Anterior cingulate cortex (tissue), 58 donors: Measurements from ENCODE around the gene GPC2.
"Not testable (repeated sequence)": the region's sequence is repeated elsewhere in the genome, so short reads cannot be mapped to it uniquely, and the experiment has no call there.

Experiments used
- DNase-seq, 58 donors: peaks; one replicate each; lab custom pipeline; 2025; lab: John Stamatoyannopoulos, UW

The GPC2 gene

DNA sequence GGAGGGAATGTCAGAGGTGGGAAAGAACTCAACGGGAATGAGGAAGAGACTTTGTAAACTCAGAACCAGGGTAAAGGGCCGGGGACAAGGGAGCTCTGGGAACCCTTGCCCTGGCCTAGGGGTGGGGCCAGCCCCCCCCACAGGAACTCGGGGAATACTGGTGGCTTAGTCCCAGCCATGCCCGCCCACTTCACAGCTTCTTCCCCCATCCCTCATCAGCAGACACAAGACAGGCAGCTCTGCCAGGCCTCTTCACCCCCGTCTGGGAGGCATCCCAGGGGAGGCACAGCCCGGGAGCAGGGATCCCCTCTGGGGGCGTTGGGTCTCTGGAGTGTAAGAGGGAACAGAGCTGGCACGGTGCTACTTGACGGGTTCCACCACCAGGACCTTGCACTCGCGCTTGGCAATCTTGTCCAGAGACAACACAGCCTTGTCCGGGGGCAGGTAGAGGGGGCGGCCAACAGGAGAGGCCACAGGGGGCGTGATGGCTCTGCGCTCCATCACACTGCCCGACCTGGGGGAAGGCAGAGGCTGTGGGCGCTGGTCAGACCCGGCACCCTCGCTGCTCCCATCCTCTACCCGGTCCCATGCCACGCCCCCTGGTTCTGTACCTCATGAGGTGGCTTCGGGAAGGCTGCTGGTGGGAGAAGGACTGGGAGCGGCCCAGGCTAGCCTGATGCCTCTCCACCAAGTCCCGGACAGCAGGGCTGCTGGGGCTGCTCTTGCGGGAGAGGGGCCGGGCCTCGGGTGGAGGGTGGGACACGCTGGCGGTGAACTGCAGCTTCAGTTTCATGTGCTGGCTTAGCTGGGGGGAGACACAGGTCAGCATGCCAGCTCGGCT, 22.3 kb downstream of the GPC2 start:
- no peak for DNase-seq

DNA sequence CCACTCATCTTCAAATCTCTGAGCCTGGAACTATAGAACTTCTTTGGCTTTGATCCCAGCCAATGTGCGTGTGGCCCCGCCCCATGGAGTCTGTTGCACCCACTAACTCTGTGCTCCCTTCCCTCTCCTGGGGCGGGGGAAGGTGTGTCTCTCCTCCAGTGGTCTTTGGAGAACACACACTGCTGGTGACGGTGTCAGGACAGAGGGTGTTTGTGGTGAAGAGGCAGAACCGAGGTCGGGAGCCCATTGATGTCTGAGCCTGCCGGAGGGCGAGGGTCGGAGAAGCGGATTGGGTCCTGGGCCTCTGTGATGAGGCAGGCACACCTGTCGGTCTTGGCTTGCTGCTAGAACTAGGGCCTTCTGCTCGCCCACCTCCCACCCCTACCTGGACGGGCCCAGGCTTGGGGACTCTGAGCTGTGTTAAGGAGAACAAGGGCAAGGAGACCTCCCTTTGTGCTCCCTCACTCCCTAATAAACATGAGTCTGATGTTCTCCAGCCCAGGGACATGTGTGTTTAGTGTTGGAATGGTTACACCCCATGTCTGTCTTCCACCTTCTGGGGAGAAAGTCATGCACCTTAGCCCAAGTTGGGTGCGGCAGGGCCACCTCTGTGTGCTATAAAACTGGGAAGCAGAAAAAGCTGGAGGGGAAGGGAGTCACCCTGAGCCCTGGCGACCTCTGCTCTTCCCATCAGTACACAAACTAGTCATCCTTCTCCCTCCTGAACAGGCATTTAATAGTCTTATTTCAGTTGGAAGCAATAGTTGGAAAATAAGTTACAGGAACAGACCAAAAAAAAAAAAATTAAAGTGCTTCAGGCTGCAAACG, 23.3 kb downstream of the GPC2 start:
- DNase-seq: no peak

DNA sequence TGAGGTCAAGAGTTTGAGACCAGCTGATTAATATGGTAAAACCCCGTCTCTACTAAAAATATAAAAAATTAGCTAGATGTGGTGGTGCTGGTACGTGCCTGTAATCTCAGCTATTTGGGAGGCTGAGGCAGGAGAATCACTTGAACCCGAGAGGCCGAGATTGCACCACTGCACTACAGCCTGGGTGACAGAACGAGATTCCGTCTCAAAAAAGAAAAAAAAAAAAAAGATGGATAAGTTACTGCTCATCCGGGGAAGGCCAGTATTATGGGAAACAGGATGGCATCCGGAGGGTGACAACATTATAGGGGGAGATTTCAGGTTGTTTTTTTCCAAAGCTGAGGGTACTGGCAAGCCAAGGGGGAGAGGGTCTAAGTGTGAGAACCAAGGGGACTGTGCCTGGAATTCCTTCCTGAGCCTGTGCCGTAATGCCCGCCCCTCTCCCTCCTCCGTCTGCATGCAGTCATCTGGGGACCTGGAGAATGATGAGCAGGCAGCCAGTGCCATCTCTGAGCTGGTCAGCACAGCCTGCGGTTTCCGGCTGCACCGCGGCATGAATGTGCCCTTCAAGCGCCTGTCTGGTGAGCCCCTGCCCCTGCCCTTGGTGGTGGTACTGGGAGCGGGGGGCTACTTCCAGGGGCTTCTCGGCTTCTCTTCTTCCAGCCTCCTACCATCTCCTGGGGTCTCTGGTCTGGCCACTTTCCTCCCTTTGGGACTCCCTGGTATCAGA, 24.1 kb downstream of the GPC2 start:
- DNase-seq: no peak

DNA sequence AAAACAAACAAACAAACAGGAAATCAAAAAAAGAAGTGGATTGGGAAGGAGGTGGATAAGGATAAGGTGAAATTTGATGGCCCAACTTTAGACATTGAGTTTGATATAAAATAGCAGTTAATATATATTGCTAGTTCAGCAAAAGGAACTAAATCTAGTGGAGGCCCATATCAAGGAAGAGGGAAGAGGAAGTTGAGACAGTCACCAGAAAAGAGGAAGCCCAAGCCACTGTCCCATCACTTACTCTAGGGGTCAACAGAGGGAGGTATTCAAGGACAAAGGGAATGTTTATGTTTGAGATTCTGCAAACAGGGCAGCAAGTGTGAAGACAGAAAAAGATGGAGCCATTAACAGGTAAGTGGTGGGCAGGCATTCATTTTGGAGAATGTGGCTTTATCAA, 24.8 kb downstream of the GPC2 start:
- DNase-seq: no peak

DNA sequence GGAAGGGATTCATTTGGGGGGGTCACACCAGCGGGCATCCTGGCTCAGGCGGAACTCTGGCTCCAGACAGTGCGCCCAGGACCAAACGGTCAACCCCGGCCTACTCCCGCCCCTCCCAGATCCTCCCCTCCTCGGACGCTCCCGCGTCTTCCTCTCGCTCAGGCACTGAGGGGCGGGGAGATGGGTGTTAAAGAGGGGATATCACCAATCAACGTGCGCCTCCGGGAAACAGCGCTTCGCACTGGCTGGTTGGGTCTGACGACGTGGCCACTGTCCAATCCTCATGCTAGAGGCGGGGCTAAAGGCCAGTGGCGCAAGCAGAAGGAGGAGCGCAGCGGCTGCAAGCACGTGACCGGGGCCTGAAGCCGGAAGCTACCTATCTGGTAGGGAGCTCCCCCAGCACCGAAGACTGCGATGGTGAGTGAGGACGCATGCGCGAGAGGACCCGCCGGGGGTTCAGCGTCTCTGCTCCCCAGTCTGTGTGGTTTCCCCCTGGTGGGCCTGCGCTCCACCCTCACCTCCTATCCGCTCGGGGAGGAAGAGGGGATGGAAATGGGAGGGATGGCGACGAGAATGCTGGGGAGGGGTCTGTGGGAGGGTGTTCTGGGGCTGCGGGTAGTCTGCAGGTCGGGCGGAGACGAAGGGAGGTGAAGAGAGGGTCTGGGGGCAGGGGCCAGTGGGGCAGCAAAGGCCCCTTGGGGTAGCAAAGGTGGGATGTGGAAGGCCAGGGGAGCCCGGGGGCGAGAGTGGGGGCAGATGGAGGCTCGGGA, 28.4 kb downstream of the GPC2 start, which contains the start of gene LAMTOR4:
Gene LAMTOR4 (plus strand): TSS at position 360 of the 770 bp plus-strand sequence. CDS start 55 bp downstream, at position 415.
- DNase-seq: peak; percentile 89 to 100 (median 99)

DNA sequence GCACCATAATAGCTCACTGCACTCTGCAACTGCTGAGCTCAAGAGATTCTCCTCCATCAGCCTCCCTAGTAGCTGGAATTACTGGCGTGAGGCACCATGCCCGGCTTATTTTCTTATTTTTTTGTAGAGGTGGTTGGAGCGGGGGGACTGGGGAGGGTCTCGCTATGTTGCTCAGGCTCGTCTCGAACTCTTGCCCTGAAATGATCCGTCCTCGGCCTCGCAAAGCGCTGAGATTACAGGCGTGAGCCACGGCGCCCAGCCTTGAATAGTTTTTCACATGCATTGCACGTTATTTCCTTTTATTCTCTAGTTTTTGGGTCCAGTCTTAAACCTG, 29.0 kb downstream of the GPC2 start:
- no peak for DNase-seq

DNA sequence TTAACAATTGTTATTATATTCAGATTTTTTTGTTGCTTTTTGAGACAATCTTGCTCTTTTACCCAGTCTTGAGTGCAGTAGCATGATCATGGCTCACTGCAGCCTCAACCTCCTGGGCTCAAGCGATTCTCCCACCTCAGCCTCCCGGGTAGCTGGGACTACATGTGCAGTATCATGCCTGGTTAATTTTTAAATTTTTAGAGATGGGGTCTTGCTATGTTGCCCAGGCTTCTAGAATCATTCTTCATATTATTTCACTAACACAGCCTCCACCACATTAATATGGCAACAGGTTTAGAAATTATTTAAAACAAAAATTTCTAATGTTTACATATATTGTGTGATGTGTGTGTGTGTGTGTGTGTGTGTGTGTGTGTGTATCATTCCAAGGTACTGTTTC, 29.9 kb downstream of the GPC2 start:
- DNase-seq: no peak

DNA sequence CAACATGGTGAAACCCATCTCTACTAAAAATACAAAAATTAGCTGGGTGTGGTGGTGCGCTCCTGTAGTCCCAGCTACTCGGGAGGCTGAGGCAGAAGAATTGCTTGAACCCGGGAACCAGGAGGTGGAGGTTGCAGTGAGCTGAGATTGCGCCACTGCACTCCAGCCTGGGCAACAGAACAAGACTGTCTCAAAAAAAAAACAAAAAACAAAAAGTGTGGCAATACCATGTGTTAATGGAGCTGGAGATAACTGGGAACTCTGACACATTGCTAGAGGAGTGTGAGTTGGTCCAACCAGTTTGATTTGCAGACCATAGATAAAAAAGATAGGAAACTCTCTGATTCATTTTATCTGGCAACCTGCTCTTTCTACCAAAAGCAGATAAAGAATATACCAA, 30.8 kb downstream of the GPC2 start:
- DNase-seq: not testable (repeated sequence)

DNA sequence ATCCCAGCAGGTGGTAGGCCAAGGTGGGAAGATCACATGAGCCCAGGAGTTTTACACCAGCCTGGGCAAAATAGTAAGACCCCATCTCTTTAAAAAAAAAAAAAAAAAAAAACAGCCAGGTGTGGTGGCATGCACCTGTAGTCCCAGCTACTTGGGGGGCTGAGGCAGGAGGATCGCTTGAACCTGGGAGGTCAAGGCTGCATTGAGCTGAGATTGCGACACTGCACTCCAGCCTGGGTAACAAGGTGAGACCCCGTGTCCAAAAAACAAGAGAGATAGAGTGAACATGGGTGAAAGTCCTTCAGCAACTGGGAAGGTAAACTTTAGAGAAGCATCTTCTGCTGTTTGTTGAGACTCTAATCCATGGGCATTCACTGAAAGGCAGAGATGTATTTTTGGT, 34.7 kb downstream of the GPC2 start:
- no peak for DNase-seq

DNA sequence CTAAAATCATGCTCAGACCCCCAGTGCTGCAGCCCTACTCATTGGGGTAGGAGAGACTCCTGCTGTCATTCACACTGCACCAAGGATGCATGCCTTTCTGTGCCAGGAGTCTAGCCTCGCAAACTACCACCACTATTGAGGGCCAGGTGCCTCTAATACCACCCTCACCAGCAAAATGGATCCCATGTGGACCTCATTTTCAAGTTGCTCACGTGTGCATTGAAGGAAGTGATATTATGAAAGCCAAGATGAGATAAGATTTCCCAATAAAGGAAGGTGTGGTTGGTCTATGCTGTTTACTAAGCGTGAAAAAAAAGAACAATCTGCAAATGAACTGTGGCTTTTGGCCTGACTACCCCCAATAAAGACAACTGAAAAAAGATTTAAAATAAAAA, 35.6 kb downstream of the GPC2 start:
- DNase-seq: no peak

DNA sequence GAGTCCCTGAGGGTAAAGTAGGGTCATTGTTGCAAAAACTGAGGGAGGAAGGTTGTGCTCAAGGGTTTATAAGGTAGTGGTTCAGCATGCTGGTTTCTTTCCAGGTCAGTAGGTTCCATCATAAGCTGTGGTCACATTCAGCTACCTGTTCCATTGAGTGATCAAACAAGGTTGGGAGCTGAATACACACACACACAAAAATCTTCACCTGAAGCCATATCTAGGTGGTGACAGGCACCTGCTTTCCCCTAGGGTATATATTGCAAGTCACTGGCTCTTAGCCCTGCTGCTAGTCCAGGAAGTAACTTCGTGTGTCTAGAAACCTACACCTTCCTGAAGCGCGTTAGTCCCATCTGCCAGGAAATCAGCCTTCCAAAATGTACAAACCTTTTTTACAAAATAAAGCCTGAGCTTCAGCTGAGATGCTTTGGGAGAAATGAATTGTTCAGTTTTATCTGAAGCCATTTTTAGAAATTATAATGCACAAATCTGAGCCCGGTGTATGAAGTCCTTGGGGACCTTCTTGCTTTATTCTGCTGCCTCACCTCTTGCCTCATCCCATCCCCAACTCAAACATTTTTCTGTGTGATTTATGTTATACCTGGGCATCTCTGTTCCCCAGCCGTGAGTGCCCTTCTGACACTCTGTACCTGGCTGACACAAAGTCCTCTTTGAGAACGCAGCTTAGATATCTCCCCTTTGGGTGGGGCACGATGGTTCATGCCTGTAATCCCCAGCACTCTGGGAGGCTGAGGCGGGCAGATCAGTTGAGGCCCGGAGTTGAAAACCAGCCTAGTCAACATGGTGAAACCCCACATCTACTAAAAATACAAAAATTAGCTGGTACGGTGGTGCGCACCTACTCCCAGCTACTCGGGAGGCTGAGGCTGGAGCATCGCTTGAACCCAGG, 39.1 kb downstream of the GPC2 start:
- no peak for DNase-seq

DNA sequence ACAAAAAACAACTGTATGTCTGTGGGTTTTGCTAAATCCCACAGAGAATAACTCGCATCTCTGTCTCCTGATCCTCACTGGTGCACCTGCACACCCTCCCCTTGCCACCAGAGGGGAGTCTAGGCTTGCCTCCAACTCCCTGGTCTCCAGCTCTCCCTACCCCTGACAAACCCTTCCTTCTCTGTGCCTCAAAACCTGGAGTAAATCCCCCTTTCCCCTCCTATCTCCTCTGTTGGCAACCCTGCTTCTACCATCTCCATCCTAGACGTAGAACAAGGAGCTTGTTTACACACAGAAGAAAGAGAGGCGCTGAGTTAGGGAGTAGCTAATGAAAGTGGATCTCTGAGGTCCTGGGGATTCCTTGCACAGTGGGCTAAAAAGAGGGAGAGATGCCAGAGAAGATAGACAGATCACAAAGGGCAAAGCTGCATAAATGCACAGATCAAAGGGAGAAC, 44.5 kb downstream of the GPC2 start:
- DNase-seq: peak in 31 of 58 donors; percentile 7 to 58 (median 23)

DNA sequence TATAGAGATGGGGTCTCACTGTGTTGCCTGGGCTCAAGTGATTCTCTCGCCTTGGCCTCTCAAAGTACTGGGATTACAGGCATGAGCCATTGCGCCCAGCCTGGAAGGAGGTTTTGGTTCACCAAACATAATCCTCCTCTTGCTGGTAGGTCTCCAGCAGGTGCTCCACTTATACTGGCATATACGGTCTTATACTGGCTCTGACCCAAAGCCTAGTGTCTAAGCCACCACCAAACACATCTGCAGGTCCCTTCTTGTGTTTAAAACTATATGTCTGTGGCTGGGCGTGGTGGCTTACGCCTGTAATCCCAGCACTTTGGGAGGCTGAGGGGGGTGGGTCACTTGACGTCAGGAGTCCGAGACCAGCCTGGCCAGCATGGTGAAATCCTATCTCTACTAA, 45.1 kb downstream of the GPC2 start:
- no peak for DNase-seq

DNA sequence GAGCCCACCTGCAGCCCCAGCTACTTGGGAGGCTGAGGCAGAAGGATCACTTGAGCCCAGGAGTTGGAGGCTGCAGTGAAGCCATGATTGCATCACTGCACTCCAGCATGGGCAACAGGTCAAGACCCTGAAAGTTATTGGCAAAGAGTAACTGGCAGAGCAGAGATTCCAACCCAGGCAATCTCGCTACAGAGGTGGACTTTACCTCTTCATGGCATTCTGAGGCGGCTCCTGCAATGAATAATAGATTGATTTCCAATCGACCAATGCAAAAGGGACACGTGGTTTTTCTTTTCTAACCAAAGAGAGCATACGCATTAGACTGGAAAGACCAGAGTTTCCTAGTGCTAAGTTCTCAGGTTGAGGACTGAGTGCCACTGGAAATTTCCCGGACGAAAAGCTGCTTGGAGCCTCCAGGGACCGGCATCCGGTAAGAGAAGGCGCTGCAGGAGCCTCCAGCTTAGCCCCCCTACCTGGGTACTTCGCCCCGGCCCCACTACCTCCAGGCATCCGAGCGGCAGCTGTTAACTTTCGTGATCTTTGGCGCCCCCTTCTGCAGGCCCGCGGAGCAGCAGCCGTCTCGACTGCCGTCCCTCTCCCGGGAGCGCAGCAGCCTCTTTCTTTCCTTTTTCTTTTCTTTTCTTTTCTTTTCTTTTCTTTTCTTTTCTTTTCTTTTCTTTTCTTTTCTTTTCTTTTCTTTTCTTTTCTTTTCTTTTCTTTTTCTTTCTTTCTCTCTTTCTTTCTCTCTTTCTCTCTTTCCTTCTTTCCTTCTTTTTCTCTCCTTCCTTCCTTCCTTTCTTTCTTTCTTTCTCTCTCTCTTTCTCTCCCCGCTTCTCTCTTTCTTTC, 46.4 kb downstream of the GPC2 start:
- peak in 53 of 58 donors; percentile 6 to 85 (median 51) for DNase-seq

DNA sequence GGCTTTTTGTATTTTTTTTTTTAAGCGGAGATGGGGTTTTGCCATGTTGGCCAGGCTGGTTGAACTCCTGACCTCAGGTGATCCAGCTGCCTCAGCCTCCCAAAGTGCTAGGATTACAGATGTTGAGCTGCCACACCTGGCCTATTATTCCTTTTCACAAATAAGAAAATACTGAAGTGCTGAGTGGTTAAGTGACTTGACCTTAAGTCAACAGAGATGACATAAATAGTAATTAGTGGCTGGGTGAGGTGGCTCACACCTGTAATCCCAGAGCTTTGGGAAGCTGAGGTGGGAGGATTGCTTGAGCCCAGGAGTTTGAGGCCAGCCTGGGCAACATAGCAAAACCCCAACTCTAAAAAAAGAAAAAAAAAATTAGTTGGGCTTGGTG, 47.0 kb downstream of the GPC2 start:
- not testable (repeated sequence) for DNase-seq

DNA sequence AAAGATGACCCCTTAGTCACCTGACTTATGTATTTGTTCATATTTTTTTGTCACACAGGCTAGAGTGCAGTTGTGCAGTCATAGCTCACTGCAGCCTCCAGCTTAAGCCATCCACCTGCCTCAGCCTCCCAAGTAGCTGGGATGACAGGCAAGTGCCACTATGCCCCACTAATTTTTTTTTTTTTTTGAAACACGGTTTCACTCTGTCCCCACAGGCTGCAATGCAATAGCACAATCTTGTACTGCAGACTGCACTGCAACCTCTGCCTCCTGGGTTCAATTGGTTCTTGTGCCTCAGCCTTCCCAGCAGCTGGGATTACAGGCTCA, 48.6 kb downstream of the GPC2 start:
- no peak for DNase-seq

DNA sequence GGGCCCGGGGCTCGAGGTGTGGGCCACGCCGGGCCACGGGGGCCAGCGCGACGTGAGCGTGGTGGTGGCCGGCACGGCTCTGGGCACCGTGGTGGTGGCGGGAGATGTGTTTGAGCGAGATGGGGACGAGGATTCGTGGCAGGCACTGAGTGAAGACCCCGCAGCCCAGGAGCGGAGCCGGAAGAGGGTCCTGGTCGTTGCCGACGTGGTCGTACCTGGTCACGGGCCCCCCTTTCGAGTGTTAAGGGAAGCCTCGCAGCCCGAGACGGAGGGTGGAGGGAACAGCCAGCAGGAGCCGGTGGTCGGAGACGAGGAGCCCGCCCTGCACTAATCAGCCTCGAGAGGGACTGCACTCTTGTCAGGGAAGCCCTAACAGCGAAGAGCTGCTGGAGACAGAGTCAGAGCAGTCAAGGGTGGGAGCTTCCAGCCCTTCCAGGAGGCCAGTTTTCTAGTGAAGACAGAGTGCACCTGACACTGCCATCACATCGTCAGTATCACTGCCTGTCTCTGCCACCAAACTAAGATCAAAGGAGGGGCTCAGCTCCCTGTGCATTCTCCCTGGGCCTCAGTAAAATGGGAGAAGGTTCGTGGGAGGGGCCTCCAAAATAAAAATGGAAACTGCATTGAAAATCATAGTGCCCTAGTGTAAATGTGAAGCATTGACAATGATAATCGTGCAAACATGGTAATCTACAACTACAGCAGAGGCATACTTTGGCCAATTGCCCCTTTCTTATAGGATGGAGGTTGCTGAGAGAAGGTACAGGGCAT, 49.1 kb downstream of the GPC2 start:
- peak in 18 of 58 donors; percentile 9 to 72 (median 37) for DNase-seq
